ENCODE measurements around the gene EMC10. TPM values are rescaled to one million over a fixed set of nuclear protein-coding genes. Genes with fewer than 3 reads are reported as not detected.

EMC10 gene
- total and polyA plus RNA-seq, 10 of the 15 experiments (the other 5 are each of a cell fraction or from before 2014, with no cell fraction given), result 2.5 to 77.3 (median 20.3) TPM

DNA sequence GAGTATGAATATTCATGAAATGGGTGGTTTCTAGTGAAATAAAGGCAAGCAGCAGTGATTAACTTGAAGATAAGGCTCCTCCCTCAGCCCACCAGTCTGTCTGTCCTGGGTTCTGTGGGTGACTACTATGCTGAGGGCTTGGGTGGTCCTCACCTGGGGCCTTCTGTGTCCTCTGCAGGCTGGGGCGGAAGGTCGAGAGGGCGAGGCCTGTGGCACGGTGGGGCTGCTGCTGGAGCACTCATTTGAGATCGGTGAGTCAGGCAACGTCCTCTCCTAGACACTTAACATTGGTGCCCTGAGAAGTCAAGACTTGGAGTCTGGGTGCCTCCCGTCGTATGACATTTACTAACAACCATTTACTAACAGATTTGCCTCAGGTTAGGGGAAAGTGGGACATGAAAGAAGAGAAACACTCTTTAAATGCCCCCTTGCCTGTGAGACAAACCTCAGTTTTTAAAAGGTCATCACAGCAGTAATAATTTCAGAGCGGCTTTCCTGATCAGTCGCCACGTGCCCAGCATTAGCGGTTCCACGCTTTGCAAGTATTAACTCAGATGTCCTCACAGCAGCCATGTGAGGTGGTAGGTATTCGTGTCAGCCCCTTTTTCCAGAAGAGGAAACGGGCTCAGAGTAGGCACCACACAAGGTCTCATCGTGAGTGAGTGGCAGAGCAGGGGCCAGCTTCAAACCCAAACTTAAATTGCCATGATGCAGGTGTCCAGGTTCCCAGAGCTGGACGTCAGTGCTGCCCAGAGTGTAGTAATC is 1.6 kb downstream of the EMC10 start:
- ChIA-PET CTCF (interaction anchor here (1.1 to 1.8 kb wide), 2 partner anchors 17 to 78 kb away, joined by 3 to 6 read pairs; no protein-coding TSS in a partner anchor), POLR2A (no interaction called here), RAD21 (ENCODE audit: unreplicated experiment) (no interaction called here), SMC1A (ENCODE audit: uncharacterized antibody, unreplicated experiment) (no interaction called here)
- Histone ChIP-seq H3K9ac (ENCODE audit: control insufficient read depth, insufficient read depth, low read length) (no peak overlapping the region), H3K27me3 (replicated peaks in 1 of 2; ENCODE audit: control insufficient read depth in 2 of 2, insufficient read depth in 2 of 2, low read length in 1 of 2) (no peaks in the 10 kb centered on the region), H3K27ac (ENCODE audit: control insufficient read depth, insufficient read depth) (no peak overlapping the region), H2AFZ (ENCODE audit: control insufficient read depth, low read depth, low read length) (no peak overlapping the region), H3K36me3 (ENCODE audit: control insufficient read depth in 2 of 2, insufficient read depth in 2 of 2, low read length in 1 of 2) (peaks cover 9 to 21% of the 10 kb centered on the region in 2 experiments; a peak in 3 of 4 replicates), H3K79me2 (ENCODE audit: control insufficient read depth, insufficient read depth, low read length) (peaks cover 22% of the 10 kb centered on the region), H3K4me3 (peak overlapping the region; percentile 90), H3K4me2 (ENCODE audit: control insufficient read depth, insufficient read depth) (peak overlapping the region; percentile 56), H3K9me3 (replicated peaks; ENCODE audit: control insufficient read depth, insufficient read depth, low read length) (peaks cover 6% of the 10 kb centered on the region; the same call in 2 of the 3 replicates), H3K4me1 (ENCODE audit: control insufficient read depth, insufficient read depth, low read length) (no peaks in the 10 kb centered on the region), H4K20me1 (ENCODE audit: control insufficient read depth, insufficient read depth) (no peaks in the 10 kb centered on the region)
- in situ Hi-C loops (cut with MboI) (no loop called here), intact Hi-C loops (cut with micrococcal nuclease; ENCODE audit: unreplicated experiment) (no loop called here)
- no peak for ATAC-seq
- no peak for FAIRE-seq
- no peak for DNase-seq (ENCODE audit: low read depth, low spot score)
- 98% methylated on average over 17 of the region's 17 CpGs for WGBS (ENCODE audit: insufficient coverage, insufficient replicate concordance, low lambda C conversion rate, missing lambda C conversion rate)
- TF ChIP-seq HDAC6 (IDR thresholded peaks at IDR 0.05; ENCODE audit: unreplicated experiment), result no peak
- TF ChIP-seq IRF4 (IDR thresholded peaks at IDR 0.05; ENCODE audit: low read depth, low read length), result no peak
- 0 out of 2 replicates have a peak, but pooled peaks have one; percentile 16 for TF ChIP-seq POLR2AphosphoS5 (IDR thresholded peaks at IDR 0.05; ENCODE audit: low read length)
- no peak for TF ChIP-seq RB1 (IDR thresholded peaks at IDR 0.05; ENCODE audit: borderline replicate concordance)
- no peak for TF ChIP-seq JUND (IDR thresholded peaks at IDR 0.05; ENCODE audit: low read depth, low read length)
- TF ChIP-seq, protein P1, sequence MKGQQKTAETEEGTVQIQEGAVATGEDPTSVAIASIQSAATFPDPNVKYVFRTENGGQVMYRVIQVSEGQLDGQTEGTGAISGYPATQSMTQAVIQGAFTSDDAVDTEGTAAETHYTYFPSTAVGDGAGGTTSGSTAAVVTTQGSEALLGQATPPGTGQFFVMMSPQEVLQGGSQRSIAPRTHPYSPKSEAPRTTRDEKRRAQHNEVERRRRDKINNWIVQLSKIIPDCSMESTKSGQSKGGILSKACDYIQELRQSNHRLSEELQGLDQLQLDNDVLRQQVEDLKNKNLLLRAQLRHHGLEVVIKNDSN (IDR thresholded peaks at IDR 0.05; ENCODE audit: borderline replicate concordance, extremely low read length, insufficient read depth, low read depth, low read length), result no peak
- TF ChIP-seq ZNF274 (IDR thresholded peaks at IDR 0.05; ENCODE audit: insufficient read depth, insufficient read length), result no peak
- no TSS peak for BruUV-seq (replicated peaks)
